ENCODE measurements around the gene CELF5. TPM values are rescaled to one million over a fixed set of nuclear protein-coding genes. Genes with fewer than 3 reads are reported as not detected.
A peak's percentile ranks its signal among the peaks of the same experiment; 100 is the strongest.
"Not testable (repeated sequence)": the region's sequence is repeated elsewhere in the genome, so short reads cannot be mapped to it uniquely, and the experiment has no call there.

CELF5 gene
- total RNA-seq, 1 donor from 2014 or later, result not detected

DNA sequence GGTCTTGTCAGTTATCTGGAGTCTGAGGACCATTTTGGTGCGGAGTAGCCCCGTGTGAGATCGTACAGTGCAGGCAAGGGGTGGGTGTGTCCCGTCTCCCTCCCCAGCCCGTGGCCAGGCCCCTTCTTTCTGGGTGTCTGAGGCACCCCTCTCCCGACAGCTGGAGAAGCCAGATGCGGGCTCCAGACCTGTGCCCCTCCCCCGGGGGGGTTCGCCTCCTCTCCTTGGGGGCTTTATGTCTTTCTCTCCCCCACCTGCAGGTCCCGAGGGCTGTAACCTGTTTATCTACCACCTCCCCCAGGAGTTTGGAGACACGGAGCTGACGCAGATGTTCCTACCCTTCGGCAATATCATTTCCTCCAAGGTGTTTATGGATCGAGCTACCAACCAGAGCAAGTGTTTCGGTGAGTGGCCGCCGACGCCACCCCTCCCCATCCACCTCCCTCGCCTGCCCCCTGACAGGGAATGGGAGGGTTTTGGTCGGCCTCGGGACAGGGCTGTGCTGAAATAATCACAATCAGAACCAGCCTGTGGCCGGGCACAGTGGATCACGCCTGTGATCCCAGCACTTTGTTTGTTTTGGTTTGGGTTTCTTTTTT lies 65.6 kb downstream of the CELF5 start:
- DNase-seq (ENCODE audit: low read depth), result no peak

DNA sequence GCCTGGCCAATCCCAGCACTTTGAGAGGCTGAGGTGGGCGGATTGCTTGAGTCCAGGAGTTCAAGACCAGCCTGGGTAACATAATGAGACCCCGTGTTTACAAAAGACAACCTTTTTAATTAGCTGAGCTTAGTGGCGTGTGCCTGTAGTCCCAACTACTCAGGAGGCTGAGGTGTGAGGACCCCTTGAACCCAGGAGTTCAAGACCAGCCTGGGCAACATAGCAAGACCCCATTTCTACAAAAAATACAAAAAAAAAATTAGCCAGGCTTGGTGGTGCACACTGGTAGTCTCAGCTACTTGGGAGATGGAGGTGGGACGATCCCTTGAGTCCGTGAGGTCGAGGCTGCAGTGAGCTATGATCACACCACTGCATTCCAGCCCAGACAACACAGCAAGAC lies 66.4 kb downstream of the CELF5 start:
- not testable (repeated sequence) for DNase-seq (ENCODE audit: low read depth)

DNA sequence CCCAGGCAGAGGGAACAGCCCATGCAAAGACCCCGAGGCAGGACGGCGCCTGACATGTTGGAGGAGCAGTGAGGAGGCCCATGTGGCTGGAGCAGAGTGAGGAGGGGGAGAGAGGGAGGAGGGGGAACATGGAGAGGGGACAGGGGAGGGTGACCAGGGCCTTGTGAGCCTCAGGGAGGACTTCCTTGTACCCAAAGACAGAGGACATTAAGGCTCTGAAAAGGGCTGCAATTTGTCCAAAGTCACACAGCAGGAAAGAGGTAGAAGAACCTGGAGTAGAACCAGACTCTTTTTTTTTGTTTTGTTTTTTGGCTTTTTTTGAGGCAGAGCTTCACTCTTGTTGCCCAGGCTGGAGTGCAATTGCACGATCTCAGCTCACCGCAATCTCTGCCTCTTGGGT lies 67.2 kb downstream of the CELF5 start:
- no peak for DNase-seq (ENCODE audit: low read depth)

DNA sequence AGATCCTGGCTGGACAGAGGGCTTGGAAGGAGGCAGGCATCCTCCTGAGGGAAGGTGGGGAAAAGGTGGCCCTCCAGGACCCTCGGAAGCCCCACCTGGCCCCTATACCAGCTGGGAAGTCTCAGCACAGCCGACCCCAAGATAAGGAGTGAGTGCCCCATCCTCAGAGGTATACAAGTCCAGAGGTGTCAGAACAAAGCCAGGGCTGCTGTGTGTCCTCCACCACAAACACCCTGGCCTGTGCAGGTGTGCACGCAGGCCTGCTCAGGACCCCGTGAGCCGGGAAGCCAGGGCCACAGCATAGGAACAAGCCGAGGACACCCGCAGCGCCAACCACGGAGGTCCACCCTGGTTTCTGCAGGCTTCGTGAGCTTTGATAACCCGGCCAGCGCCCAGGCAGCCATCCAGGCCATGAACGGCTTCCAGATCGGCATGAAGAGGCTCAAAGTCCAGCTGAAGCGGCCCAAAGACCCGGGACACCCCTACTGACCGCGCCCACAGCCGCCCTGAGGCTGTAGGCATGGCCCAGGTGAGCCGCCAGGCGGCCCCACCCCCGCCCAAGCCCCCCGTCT lies 68.6 kb downstream of the CELF5 start:
- no peak for DNase-seq (ENCODE audit: low read depth)

DNA sequence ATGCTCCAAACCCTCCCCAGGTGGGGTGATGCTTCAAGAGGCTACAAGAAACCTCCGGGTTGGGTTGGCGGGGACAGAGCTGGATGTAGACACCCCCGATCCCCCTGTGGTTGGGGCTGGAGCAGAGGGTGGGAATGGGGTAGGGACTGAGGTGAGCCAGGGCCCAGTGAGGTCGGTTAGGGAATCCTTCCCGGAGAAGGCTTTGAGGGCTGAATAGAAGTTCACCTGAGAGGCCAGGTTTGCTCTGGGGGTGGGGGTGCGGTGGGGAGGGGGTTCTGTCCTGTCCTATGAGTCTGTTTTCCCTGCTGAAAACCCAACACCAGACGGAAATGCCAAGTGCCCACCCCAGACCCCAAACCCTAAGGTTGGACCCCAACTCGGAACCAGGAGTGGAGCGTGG lies 69.1 kb downstream of the CELF5 start:
- DNase-seq (ENCODE audit: low read depth), result no peak

DNA sequence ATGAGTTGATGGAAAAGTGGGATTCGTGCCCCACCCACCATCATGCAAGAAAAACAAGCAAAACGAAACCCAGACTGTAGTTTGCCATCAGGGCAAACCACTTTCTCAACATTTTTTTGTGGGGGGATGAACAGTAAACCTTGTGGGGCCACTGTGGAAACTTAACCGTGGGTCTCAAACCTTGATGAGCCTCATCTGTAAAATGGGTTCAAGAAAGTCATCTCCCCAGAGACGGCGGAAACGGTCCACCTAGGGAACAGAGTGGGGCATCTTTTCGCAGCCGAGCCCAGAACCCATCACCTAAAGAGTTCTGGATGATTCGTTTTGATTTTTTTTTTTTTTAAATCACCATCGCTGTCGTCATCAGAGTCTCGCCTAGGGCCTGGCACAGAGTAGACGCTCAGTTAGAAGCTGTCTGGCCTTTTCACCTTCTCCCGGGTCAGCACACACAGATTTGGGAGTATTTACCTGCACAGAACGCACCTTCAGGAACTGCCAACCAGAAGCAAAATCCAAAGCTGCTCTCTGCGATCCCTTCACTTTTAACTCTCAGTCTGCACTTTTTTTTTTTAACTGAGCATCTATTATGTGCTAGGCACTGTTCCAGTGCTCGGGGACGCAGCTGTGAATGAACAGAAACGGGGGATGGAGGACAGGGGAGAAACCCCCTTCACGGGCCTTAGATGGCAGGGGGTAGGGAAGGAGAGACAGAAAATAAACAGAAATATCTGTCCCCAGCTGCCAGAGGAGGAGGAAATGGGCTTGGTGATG lies 69.8 kb downstream of the CELF5 start:
- DNase-seq (ENCODE audit: low read depth), result no peak

DNA sequence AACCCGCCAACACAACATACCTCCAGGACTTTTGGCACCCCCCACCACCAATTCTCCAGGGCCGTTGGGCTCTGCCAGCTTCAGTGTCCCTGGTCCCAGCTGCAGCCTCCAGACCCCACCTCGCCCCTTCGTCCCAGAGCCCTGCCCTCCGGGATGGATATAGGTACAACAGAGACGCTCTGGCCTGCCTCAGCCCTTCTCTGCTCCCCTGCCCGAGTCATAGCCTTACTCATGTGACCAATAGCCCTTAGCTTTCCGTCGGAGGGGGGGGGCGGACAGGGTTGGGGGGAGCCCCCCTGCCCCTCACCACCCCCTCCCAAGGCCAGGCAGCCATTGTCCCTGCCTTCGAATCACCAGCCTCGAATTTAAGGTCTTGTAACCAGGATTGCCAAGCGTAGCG lies 71.1 kb downstream of the CELF5 start:
- DNase-seq (ENCODE audit: low read depth), result no peak

DNA sequence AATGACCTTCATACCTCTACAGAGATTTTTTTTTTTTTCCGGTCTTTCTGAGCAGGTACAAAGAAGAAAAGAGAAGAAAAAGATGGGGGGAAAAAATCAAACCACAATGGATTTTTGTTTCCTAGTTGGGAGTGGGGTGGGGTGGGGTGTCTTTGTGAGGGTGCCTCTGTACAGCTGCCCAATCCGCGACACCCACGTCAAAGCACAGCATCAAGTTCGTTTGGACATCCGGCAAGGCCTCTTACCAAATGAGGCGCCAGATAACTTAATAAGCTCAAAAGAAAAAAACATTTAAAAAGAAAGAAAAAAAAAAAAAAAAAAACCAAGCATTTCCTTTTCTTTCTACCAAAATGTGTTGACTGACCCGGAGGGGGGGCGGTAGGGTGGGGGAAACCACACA lies 71.6 kb downstream of the CELF5 start:
- DNase-seq (ENCODE audit: low read depth), result no peak

DNA sequence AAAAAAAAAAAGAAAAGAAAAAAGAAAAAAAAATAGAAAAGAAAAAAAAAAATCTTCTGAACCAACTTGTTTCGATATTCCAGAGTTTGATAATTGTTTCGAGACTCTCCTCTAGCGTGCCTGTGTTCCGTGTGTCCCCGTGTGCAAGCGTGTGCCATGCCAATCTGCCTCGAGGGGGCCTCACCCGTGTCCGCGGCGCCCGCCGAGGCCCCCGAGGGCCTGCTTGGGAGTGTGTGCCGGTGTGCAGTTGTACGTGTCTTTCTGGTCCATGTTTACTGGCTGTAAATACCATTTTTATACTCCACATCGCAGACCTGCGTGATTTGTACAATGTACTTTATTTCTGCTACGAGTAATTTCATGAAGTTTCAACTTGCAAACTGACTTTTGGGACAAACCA lies 72.0 kb downstream of the CELF5 start:
- DNase-seq (ENCODE audit: low read depth), result no peak

DNA sequence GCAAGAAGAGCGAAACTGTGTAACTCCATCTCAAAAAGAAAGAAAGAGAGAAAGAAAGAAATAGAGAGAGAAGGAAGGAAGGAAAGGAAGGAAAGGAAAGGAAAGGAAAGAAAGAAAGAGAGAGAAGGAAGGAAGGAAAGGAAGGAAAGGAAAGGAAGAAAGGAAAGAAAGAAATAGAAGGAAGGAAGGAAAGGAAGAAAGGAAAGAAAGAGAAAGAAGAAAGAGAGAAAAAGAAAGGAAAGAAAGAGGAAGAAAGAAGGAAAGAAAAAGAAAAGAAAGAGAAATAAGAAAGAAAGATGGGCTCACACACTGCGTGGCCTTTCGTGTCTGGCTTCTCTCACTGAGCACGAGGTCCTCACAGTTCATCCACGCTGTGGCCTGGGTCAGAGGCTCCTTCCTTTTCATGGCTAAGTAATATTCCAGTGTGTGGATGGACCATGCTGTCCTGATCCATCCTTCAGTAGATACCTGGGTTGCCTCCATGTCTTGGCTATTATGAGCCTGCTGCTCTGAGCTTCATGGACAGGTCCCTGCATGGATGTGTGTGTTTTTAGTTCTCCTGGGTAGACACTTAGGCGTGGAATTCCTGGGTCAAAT lies 74.5 kb downstream of the CELF5 start:
- DNase-seq (ENCODE audit: low read depth), result no peak

DNA sequence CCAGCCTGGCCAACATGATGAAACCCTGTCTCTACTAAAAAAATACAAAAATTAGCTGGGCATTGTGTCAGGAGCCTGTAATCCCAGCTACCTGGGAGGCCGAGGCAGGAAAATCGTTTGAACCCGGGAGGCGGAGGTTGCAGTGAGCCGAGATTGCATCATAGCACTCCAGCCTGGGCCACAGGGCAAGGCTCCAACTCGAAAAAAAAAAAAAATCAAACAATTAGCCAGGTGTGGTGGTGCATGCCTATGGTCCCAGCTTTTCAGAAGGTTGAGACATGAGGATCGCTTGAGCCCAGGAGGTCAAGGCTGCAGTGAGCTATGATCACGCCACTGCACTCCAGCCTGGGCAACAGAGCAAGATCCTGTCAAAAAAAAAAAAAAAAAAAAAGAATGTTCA lies 76.1 kb downstream of the CELF5 start:
- DNase-seq (ENCODE audit: low read depth), result not testable (repeated sequence)

DNA sequence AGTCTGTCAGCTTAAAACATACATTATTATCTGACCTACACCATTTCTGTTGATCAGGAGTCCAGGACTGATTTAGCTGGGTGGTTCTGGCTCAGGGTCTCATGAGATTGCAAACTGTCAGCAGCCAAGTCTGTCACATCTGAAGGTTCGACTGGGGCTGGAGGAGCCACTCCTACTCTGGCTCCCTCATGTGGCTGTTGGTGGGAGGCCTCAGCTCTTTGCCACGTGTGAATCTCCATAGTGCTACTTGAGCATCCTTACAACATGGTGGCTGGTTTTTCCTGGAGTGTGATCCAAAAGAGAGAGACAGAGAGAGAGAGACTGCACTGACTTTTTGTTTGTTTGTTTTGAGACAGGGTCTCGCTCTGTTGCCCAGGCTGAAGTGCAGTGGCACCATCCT lies 78.3 kb downstream of the CELF5 start:
- DNase-seq (ENCODE audit: low read depth), result no peak

DNA sequence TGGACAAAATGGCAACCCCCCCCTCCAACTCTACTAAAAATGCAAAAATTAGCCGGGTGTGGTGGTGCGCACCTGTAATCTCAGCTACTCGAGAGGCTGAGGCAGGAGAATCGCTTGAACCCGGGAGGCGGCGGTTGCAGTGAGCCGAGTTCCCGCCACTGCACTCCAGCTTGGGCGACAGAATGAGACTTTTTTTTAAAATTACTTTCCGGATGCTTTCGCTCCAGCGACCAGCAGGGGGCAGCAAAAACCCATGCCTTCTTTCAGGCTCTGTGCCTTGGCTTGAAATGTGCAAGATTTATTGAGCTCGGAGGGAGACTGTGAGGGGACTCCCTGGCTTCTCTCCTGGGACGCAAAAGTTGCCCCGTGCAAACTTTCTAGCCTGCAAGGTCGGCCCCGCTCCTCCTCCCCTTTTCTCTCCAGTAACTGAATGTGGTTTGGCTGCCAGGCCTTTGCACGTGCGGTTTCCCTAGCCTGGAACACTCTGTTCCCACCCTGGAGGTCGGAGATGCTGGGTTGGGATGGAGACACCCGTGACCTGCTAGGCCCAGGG lies 80.5 kb downstream of the CELF5 start:
- peak; percentile 74 for DNase-seq (ENCODE audit: low read depth)

DNA sequence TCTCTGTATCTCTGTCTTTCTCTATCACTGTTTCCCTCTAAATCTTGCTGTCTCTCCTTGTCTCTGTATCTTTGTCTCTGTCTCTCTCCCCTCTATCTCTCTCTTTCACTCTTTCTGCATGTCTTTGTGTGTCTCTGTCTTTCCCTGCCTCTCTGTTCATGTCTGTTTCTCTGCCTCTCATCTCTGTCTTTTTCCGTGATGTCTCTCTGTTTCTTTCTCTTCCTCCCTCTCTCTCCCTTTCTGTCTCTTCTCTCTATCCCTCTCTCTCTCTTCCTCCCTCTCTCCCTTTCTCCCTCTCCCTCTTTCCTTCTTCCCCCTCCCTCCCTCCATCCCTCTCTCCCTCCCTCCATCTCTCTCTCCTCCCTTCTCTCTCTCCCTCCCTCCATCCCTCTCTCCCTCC lies 85.3 kb downstream of the CELF5 start:
- DNase-seq (ENCODE audit: low read depth), result no peak

DNA sequence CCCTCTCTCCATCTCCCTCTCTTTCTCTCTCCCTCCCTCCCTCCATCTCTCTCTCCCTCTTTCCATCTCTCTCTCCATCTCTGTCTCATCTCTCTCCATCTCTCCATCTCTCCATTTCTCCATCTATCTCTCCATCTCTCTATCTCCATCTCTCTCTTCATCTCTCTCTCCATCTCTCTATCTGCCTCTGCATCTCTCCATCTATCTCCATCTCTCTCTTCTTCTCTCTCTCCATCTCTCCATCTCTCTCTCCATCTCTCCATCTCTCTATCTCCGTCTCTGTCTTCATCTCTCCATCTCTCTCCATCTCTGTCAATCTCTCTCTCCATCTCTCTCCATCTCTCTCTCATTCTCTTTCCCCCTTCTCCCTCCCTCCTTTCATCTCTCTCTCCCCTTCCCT lies 85.8 kb downstream of the CELF5 start:
- no peak for DNase-seq (ENCODE audit: low read depth)

DNA sequence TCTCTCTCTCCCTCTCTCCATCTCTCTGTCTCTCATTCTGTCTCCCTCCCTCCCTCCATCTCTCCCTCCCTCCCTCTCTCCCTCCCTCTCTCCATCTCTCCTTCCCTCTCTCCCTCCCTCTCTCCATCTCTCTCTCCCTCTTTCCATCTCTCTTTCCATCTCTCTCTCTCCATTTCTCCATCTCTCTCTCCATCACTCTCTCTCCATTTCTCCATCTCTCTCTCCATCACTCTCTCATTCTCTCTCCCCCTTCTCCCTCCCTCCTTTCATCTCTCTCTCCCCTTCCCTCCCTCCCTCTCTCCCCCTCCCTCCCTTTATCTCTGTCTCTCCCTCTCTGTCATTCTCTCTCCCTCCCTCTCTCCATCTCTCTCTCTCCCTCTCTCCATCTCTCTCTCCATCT lies 86.2 kb downstream of the CELF5 start:
- DNase-seq (ENCODE audit: low read depth), result no peak

DNA sequence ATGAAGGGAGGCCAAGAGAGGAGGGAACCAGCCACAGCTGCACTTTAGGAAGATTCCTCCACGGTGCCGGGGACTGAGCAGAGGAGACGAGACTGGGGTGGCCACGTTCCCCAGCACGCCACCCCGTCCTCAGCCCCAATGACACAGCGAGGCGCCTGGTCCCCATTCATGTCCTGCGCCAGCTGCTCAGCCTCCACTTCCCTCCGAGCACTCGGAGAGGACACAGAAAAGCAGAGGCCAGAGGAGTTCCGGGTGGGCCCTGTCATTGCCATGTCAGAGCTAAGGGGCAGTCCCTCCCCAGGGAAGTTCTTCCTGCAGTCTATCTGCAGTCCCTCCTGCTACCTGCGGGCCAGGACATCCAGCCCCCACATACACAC lies 88.7 kb downstream of the CELF5 start:
- DNase-seq (ENCODE audit: low read depth), result no peak

DNA sequence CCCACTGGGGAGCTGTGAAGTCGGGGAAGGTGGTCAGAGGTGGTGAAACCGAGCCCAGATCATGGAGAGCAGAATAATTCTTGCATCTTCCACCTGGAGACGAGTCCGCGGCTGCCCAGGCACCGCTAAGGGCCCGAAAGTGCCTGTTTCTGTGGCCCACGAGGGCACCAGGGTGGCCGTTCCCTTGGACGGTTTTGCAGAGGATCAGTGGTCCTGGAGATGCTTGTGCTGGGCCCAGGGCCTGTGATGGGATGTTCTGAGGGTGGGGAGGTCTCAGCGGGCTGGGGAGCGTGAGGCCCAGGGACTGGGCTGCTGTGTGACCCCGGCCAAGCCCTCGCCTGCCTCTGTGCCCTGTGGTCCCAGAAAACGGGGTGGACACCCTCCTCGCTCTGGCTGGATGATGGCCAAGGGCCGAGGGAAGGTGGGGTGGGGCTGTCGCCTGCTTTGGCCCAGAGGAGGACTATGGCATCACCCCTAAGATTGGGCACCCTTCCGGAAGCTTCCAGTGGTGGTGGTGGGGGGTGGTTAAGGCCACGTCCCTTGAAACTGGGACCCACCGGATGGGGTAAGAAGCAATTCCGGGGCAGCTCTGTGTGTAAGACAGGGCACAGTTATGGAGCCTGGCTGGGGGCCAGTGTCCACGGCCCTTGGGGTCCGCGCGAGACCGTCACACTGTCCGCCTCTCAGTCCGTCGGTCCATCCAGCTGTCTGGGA lies 90.7 kb downstream of the CELF5 start:
- no peak for DNase-seq (ENCODE audit: low read depth)

DNA sequence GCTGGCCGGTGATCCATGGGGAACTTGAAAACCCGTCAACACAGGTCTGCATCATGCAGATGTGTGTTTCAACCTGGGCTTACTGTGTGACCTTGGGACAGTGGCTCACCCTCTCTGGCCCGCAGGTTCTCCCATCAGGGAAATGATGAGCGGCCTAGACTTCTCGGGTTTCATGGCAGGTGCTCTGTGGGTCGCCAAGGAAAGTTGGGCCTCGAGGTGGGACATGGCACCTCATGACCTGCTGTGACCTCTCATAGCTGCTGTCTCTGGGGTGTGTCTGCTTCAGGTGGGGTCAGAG lies 91.2 kb downstream of the CELF5 start:
- DNase-seq (ENCODE audit: low read depth), result no peak

DNA sequence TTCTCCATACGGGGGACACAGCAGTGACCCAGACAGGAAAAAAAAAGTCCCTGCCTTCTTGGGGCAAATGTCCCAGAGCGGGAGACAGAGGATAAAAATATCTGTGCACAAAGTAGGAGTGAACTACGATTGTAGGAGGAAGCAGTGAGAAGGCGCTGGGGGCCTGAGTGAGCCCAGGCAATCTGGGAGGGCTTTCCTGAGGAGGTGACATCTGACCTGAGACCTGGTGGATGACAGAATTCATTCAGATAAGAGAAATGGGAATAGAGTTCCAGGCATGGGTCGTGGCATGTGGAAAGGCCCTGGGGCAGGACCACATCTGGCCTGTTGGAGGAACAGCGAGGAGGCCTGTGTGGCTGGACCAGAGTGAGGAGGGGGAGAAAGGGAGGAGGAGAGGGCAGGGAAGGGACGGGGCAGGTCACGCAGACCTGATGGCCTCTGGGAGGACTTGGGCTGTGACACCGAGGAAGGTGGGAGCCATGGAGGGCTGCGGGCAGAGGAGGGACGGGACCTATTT lies 91.7 kb downstream of the CELF5 start:
- DNase-seq (ENCODE audit: low read depth), result no peak

DNA sequence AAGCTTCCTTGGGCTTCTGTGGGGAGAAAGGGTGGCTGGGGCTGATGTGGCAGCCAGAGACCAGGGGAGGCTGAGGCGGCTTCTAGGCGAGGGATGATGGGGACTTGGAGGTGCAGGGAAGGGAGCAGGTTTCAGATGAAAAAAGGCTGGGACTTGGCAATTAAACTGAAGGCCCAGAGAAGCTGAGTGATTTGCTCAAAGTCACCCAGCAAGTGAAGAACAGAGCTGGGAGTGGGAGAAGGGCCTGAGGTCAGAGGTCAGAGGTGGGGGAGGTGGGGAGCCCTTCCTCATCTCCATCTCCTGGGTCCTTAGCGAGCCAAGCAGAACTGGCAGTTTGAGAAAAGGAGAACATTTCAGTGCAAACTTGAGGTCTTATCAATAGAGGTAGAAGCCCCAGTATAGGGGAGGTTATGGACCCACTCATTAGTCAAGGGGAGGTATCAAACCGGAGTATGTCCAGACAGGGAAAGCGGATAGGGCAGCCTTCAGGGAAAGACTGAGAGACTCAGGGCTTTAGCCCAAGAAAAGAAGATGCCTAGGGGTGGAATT lies 92.3 kb downstream of the CELF5 start:
- no peak for DNase-seq (ENCODE audit: low read depth)
